NCI-H524 treated with DMSO at 0.1 percent for 48 hours (cell line): Measurements from ENCODE around the gene FRAS1.
"Not testable (repeated sequence)": the region's sequence is repeated elsewhere in the genome, so short reads cannot be mapped to it uniquely, and the experiment has no call there.

Experiments used
- DNase-seq: peaks from one replicate; lab custom pipeline; 2025; lab: John Stamatoyannopoulos, UW

Gene FRAS1

GRCh38 chr4:78165758-78166157 lies 108.6 kb downstream of the FRAS1 start:
- DNase-seq: no peak

DNA sequence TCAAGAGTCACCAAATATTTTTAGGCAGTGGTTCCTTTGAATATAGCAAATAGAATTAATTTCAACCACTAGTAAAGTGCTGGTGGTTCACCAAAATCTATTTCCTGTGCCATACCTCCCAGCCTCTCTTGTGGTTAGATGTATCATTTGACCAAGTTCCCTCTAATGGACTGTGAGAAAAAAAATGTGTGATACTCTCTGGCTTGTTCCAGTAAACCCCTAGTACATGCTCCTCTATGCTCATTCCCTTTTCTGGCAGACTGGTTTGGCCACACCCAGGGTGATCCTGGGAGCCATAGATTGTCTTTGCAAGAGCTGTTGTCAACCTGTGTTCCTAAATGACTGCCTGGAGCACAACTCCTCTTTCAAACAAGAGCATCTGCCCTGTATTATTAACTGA lies 109.5 kb downstream of the FRAS1 start:
- DNase-seq: no peak

- DNase-seq: no peak
These were observed 110.4 kb downstream of the FRAS1 start for GRCh38 chr4:78167510-78167909.

- peak; percentile 86 for DNase-seq
These were observed 110.9 kb downstream of the FRAS1 start for GRCh38 chr4:78168029-78168428.

DNA sequence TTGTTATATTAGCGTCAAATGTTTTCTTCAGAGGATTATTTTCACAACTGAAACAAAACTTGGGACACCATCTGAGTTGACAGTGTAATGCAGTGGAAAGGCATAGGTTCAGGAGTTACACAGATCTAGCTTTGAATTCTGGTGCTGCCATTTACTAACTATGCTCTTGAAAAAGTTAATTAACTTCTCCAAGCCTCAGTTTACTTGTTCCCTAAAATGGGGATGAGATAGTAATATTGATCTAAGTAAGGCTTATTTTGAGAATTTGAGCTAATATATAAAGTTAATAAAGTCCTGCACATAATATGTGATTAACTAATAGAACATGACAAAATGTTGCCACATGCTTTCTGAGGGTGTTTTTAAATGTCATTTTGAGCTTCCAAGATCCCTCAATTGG lies 112.6 kb downstream of the FRAS1 start:
- no peak for DNase-seq

DNA sequence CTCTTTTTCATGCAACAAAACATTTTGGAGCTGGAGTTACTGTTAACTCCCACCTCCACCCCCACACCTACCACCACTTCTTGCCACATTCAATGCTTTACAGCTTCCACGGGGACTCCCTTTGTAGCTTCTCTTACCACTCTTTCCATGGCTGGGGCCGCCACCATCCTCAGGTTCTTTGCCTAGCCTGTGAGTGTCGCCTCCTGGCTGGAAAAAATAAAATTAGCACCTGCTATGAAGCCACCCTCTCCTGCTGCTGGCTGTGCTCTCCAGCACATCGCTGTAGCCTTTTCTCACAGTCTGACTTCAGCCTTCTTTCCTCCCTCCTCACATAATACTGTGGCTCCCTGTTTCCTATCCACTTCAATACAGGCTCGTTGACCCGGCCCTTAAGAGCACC lies 114.4 kb downstream of the FRAS1 start:
- no peak for DNase-seq

DNA sequence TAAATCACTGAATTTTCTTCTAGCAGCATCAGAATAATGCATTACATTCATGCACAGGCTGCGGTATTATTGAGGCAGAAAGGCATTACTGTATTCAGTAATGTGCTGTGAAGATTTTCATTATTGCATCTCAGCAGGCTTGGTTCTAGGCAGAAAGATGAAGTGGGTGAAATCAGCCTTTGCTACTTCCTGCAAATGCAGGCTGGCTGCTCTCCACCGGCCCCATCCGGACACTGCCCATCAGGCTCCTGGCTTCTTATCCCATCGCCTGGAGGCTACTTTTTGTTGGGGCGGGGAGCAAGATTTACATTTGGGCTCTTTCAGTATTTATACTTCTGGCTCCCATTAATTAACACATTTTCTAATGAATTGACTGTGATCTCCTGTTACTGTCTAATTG lies 117.8 kb downstream of the FRAS1 start:
- DNase-seq: no peak

DNA sequence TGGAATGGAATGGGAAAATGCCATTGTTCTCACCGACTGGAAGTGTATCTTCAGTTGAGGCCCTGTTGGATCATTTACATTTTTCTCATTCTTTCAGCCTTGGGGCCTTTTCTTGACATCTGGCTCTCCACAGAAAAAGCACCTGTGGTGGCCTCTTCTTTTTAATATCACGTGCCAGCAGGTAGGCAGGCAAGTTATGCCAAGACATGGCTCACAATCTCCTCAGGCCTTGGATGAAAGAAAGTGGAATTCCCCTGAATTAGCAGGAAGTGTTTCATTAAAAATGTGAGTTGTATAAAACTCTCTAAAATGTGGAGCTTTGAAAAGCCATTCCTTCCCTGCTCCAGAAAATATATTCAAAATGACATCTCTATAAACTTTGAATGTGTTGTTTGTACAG lies 122.1 kb downstream of the FRAS1 start:
- no peak for DNase-seq

DNA sequence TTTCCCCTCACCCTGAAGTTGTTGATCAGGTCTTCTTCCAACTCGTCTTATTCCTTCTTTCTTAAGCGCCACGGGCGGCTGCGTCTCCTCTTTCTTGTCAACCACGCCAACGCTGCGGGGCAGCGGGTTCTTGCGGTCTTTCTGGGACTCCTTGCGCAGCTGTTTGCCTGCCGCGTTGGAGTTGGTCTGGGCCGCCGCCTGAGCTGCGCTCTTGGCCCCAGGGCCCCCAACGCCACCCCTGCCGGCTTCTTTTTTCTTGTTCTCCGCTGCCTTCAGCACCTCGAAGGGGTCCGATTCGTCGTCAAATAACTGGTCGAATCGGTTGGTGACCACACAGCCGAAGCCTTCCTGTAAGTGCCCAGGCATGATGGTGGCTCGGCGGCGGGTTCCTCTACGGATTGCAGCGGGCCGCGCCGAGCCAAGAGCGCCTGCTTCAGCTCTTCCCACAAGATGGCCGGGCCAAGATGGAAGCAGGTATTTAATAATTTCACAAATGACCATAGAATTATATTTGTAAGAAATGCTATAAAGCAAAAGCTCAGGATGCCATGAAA lies 124.6 kb downstream of the FRAS1 start:
- not testable (repeated sequence) for DNase-seq

DNA sequence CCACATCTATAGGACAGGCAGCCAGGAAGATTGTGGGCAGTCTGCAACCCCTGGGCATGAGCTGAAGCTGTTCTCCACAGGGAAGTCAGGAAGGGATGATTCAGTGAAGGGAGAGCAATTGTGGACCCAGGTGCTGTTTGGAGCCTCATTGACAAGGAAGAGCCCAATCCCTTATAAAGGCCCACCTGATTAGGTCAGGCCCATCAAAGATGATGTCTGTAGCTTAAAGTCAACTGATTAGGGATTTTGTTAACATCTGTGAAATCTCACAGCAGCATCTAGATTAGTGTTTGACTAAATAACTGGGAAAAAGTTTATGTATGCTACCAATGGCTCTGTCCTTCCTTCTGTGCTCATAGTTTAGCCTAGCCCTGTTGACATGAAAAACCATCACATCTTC lies 127.5 kb downstream of the FRAS1 start:
- no peak for DNase-seq

DNA sequence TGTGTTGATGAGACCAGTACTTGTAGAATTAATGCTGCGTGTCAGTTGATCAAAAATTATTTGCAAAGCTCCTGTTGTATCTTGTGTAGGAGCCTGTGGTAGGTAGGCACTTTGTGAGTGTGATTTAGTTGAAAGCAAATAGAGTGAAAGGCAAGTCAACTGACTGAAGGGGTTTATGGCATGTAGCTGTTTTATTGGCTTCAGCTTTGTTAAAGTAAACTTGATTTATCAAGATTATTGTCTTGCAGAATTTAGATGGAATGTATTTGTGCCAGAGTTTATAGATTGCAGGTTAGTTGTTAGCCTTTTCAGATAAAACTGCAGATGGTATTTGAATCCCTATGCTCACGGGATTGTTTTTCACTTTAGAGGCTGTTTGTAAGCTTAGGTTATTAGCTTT lies 128.0 kb downstream of the FRAS1 start:
- no peak for DNase-seq

DNA sequence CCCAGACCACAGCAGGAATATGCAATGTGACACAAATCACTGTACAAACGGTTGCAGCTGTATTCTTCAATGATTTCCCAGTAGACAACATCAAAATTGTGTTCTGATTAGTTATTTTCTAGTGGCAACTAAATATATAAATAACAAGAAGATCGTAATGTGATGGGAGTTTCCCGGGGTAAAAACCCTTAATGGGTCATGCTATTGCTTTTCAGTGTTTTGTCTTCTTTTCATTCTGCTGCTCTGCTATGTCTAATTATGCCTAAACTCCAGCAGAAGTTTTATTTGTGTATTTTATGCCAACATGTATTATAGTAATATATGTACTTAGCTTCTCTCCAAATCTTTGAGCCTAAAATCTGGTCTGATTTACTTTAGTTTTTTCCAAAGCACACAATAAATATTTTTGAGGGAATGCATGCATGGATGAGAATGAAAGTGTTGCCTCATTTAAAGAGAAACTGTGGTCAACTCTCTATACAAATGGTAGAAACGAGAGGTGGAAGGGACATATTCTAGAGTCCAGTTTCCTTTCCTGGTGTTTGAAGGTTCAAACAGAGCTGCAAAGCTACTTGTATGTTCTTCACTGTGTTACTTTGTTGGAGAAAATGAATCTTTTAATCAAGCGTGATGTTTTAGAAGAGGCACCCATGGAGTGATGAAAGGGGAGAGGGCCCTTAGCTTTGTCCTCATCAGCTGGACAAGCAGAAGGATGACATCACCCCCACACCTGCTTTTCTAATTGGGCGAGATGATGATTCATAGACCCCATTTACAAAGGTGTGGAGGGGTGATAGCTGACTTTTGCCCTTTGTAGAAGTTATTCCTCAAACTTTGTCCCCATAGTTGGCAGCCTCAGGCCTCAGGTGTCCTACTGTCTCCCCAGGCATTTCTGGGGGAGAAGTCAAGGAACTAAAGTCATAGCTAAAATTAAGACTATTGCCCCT lies 129.7 kb downstream of the FRAS1 start:
- no peak for DNase-seq

DNA sequence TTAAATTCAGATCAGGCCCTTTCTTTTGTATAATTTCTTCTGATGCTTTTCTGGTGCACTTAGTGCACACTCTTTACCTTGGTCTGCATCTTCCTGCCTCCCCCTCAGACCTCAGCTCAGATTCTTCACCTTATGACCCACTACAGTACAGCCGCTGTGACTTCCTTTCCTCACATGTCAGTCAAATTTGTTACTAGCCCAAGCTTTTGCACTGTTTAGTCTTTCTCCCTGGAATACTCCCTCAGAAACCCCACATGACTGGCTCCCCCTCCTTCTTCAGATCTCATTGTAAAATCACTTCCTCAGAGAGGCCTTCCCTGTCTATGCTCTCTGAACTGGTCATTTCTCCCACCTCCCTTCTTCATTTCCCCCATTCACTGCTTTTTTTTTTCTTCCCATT lies 132.9 kb downstream of the FRAS1 start:
- no peak for DNase-seq

DNA sequence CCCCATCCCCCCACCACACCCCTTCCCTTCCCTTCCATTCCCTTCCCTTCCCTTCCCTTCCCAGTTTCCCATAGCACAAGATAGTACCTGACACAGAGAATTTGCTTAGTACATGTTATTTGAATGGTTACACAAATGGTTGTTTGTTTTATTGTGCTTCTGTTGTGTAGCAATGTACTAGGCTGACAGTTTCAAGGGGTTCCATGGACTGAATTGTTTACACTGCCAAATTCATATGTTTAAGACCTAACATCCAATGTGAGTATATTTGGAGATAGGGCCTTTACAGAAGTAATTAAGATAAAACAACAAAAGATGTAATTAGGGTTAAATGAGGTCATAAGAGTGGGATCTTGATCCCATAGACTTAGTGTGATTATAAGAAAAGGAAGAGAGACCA lies 133.5 kb downstream of the FRAS1 start:
- no peak for DNase-seq

GRCh38 chr4:78197947-78198346 lies 140.8 kb downstream of the FRAS1 start:
- DNase-seq: no peak

DNA sequence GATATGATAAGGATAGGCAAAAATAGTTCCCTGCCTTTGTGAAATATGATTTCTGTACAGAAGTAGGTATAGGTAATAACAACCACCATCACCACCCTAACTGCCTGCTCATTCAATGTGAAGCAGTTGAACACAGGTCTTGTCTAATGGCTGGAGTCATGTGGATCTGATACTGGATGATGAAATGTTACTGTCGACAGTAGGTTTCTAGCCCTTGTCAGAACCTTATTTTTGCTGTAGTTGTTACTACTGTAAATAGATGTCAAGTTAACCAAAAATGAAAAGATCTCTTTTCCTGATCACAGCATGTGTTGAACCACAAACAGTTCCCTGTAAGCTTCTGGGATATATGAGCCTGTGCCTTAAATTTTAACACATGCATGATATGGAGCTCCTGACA lies 142.9 kb downstream of the FRAS1 start:
- DNase-seq: no peak

DNA sequence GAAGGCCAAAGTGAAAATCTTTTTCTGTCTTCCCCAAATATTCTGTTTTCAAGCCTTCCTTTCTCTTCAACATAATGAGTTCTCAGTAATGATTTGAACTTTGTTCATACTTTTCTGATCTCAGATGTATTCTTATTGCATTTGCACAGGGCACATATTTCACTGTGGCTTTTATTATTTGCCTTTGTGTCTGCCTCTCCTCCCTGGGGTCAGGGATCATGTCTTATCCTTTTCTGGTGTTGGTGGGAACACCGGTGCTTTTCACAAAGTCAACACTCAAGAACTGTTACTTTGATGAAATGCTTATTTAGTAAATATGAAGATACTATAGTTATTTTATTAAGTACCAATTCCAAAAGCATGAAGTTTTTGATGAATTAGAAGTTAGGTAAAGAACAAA lies 143.8 kb downstream of the FRAS1 start:
- DNase-seq: no peak

GRCh38 chr4:78204176-78204575 lies 147.1 kb downstream of the FRAS1 start:
- no peak for DNase-seq

GRCh38 chr4:78205591-78205990 lies 148.5 kb downstream of the FRAS1 start:
- DNase-seq: no peak

DNA sequence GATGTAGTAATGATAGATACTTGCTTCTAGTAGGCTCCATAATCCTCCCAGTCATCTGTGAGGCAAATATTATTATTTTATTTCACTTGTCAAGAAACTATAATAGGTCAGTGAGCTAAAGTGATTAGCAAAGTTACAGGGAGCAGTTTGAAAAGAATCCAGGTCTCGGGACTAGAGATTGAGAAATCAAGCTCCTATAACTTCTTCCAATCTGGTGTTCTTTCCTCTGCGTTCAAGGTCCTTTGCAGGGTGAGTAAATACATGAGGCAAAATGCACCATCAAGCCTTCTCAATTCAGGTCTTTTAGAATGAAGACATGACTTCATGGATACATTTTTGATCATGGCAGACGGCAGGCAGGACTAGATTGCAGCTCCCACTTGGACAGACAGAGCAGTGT lies 150.4 kb downstream of the FRAS1 start:
- no peak for DNase-seq

GRCh38 chr4:78207951-78208350 lies 150.8 kb downstream of the FRAS1 start:
- DNase-seq: no peak

- not testable (repeated sequence) for DNase-seq
These were observed 151.8 kb downstream of the FRAS1 start for GRCh38 chr4:78208896-78209295.

DNA sequence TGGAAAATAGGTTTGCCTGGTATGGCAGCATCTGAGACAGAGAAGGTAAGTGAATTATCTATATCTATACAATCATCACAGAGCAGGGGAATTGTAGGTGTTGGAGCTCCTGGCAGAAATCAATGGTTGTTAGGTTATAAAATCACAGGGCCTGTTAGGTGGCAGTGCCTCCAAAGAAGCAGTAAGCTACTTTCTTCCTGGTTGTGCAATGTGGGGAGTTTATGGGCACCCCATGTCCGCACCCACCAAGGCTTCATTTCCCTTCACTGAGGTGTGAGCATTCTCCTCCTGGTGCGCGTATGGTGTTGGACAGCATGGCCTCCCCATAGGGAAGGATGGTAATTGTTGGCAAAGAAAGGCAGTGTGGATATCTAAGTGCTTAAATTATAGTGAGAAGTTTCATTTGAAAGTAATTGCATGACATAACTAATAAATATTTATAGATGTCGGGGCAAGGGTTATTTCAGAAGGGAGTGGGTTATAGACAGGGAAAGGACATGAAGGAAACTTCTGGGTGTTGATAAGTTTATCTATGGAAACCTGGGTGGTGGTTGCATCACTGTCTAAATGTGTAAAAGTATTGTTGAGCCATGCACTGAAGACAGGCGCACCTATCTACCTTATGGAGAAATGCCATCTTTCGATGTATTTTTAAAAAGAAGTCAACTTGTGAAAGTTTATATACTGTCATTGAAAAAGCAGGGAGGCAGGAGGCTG lies 153.7 kb downstream of the FRAS1 start:
- DNase-seq: no peak
